Testis (tissue), 3 donors: Measurements from ENCODE around the gene NIPBL. TPM values are rescaled to one million over a fixed set of nuclear protein-coding genes. Genes with fewer than 3 reads are reported as not detected.

Experiments used
- DNase-seq: peaks from one replicate; pipeline ENCODE4 v3.0.0-alpha.2; 2019
- H3K27ac ChIP-seq, 2 donors: fragments of 200-600 bp; sonication (generic); one replicate each; pipeline ENCODE4 v1.5.1; 2019
- H3K27me3 ChIP-seq: fragments of 200-600 bp; sonication (generic); one replicate; pipeline ENCODE4 v1.5.1; 2019
- H3K36me3 ChIP-seq: fragments of 200-600 bp; sonication (generic); one replicate; pipeline ENCODE4 v1.5.1; 2017; ENCODE audit warnings: low read depth; ENCODE audit errors: missing control alignments
- H3K4me1 ChIP-seq: fragments of 200-600 bp; sonication (generic); one replicate; pipeline ENCODE4 v1.5.1; 2019
- H3K4me3 ChIP-seq, 2 donors: fragments of 200-600 bp; sonication (generic); one replicate each; pipeline ENCODE4 v1.5.1; 2017 to 2019
- H3K9me3 ChIP-seq: fragments of 200-600 bp; sonication (generic); one replicate; pipeline ENCODE4 v1.5.1; 2017
- POLR2A ChIP-seq: fragments of 450-650 bp; IDR thresholded peaks from one replicate; pipeline ENCODE4 v1.6.1; 2017; ENCODE audit warnings: antibody characterized with exemption, mild to moderate bottlenecking, moderate library complexity
- WGBS, 2 donors: methylation state at CpG; one replicate each; pipeline ENCODE4 v1.1.5; 2018; 5-methylcytosine and 5-hydroxymethylcytosine counted together
- intact Hi-C: fragments of 100-400 bp; cut with DNase I; formaldehyde crosslinking; loops from one replicate; pipeline ENCODE4 v1.15.1; 2023; ENCODE audit warnings: low total_unique reads
- polyA plus RNA-seq: library from polyadenylated mRNA; stranded (reverse); fragments of 350-450 nt; fragmentation: Illumina TruSeq; extraction: RNeasy Lipid Tissue Mini Kit (QIAGEN cat#74804); gene quantifications from one replicate; pipeline ENCODE4 v1.2.3, GENCODE V29; 2014; ENCODE audit warnings: low read depth, low replicate concordance; ENCODE audit not compliant: insufficient read depth
- total RNA-seq, 2 donors: library from RNA; depleted of rRNA; stranded (reverse); fragments of >200 nt; gene quantifications; one replicate each; pipeline ENCODE4 v1.2.3, GENCODE V29; 2016
- TF ChIP-seq, protein P1 (sequence below), 3 experiments: fragments of 450-650 bp in 2 of 3; fragments of 200-600 bp in 1 of 3; sonication (generic) in 1 of 3; IDR thresholded peaks; one replicate each; pipeline ENCODE4 v1.5.1; 2016 to 2019; ENCODE audit warnings: antibody characterized with exemption in 3 of 3, mild to moderate bottlenecking in 2 of 3, moderate library complexity in 1 of 3

The NIPBL gene
- total and polyA plus RNA-seq, 3 donors from 2014 or later = 13.8 to 80.2 (median 76.6) TPM

DNA sequence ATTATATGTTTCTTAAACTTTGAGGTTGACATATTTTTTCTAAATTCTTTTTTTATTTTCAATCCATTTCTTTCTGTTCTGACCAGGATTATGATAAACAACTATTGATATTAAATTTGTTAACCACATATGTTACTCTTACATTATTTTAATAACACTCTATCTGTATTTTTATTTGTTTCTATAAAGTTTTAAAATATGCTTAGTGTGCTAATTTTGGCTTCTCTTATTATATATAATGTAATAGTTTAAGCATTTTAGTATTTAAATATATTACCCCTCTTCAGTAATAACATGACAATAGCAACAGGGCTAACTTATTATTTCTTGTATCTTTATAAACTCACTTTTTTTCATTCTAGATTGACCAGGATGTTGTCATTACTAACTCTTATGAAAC, 137.8 kb downstream of the NIPBL start:
- Histone ChIP-seq H3K9me3 (no peaks in the 10 kb centered on the region), H3K27ac (no peak overlapping the region), H3K4me3 (no peak overlapping the region), H3K36me3 (no peaks in the 10 kb centered on the region), H3K4me1 (no peaks in the 10 kb centered on the region), H3K27me3 (no peaks in the 10 kb centered on the region)
- TF ChIP-seq POLR2A = no peak
- TF ChIP-seq, protein P1, sequence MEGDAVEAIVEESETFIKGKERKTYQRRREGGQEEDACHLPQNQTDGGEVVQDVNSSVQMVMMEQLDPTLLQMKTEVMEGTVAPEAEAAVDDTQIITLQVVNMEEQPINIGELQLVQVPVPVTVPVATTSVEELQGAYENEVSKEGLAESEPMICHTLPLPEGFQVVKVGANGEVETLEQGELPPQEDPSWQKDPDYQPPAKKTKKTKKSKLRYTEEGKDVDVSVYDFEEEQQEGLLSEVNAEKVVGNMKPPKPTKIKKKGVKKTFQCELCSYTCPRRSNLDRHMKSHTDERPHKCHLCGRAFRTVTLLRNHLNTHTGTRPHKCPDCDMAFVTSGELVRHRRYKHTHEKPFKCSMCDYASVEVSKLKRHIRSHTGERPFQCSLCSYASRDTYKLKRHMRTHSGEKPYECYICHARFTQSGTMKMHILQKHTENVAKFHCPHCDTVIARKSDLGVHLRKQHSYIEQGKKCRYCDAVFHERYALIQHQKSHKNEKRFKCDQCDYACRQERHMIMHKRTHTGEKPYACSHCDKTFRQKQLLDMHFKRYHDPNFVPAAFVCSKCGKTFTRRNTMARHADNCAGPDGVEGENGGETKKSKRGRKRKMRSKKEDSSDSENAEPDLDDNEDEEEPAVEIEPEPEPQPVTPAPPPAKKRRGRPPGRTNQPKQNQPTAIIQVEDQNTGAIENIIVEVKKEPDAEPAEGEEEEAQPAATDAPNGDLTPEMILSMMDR (IDR thresholded peaks at IDR 0.05) = no peak
- intact Hi-C loops = no loop called here
- no peak for DNase-seq

DNA sequence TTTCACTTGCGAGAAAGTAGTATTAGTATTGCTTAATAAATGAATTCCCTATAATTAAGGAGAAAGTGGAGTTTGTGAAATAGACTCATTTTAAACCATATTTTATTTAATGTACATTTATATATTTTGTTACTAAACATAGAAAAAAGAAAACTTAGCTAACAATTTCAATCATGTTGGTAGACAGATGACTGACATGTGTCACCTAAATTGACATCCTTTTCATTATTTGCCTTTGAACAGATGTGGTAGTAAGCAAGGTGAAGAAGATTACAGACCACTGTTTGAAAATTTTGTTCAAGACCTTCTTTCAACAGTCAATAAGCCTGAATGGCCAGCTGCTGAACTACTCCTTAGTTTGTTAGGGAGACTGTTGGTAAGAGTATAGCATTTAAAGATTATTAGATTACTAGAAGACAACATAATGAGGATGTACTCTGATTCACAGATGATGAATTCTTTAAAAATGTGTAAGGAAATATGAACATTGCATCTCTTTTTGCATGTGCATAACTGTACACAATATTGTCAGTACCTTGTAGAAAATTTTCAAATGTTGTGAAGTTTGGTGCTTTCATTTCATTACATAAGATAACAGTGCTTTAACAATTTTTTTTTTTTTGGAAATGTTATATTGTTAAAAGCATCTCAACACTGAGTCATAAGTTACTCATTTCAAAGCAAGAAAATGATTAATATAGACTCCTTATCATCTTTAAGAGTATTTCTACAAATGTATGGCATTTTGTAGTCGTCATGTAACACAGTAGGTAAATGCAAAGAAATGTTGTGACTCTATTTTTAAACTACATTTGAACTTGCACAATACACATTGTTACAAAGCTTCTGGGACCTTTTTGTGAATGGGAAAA, 139.5 kb downstream of the NIPBL start:
- 87 to 91% methylated on average over 2 of the region's 2 CpGs for WGBS, 2 donors
- no peak for DNase-seq
- H3K9me3 ChIP-seq = no peaks in the 10 kb centered on the region
- no peak overlapping the region for H3K4me3 ChIP-seq
- TF ChIP-seq POLR2A = no peak
- TF ChIP-seq, protein P1 (IDR thresholded peaks at IDR 0.05) = no peak
- H3K27me3 ChIP-seq = no peaks in the 10 kb centered on the region
- H3K36me3 ChIP-seq = no peaks in the 10 kb centered on the region
- intact Hi-C loops = no loop called here
- H3K4me1 ChIP-seq = no peaks in the 10 kb centered on the region
- H3K27ac ChIP-seq = no peak overlapping the region

GRCh38 chr5:37028910-37029309, 152.3 kb downstream of the NIPBL start:
- Histone ChIP-seq H3K27ac (no peak overlapping the region), H3K4me3 (no peak overlapping the region), H3K36me3 (no peaks in the 10 kb centered on the region), H3K9me3 (no peaks in the 10 kb centered on the region), H3K4me1 (no peaks in the 10 kb centered on the region), H3K27me3 (no peaks in the 10 kb centered on the region)
- DNase-seq = no peak
- WGBS, 2 donors = 83 to 92% methylated on average over 1 of the region's 1 CpG
- intact Hi-C loops = no loop called here
- TF ChIP-seq, protein P1 (IDR thresholded peaks at IDR 0.05) = no peak
- no peak for TF ChIP-seq POLR2A

DNA sequence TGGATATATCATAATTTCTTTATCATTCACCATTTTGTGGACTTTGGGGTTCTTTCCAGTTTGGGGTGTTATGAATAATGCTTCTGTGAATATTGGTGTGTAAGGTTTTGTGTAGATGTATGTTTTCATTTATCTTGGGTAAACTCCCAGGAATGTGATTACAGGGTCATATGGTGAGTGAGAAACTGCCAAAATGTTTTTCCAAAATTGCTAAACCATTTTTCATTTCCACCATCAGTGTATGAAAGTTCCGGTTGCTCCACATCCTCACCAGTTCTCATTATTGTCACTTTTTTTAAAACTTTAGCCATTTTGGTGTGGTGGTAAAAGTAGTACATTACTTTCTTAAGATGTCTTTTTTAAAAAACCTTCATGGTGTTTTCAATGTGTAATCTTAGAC, 152.9 kb downstream of the NIPBL start:
- H3K27ac ChIP-seq = no peak overlapping the region
- no peaks in the 10 kb centered on the region for H3K4me1 ChIP-seq
- no peak overlapping the region for H3K4me3 ChIP-seq
- TF ChIP-seq, protein P1 (IDR thresholded peaks at IDR 0.05) = no peak
- TF ChIP-seq POLR2A = no peak
- WGBS, 2 donors = 94 to 97% methylated on average over 1 of the region's 1 CpG
- H3K36me3 ChIP-seq = no peaks in the 10 kb centered on the region
- no peak for DNase-seq
- intact Hi-C loops = no loop called here
- no peaks in the 10 kb centered on the region for H3K27me3 ChIP-seq
- no peaks in the 10 kb centered on the region for H3K9me3 ChIP-seq

DNA sequence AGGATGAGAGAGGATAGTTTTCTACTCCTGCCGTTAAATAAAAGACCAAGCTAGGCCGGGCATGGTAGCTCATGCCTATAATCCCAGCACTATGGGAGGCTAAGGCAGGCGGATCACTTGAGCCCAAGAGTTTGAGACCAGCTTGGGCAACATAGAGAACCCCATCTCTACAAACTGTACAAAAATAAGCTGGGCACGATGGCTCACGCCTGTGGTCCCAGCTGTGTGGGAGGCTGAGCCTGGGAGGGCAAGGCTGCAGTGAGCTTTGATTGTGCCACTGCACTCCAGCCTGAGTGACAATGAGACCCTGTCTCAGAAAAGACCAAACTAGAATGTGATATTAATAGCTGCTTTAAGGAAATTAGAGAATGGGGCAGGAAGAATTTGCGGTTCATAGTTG, 158.4 kb downstream of the NIPBL start:
- no peaks in the 10 kb centered on the region for H3K36me3 ChIP-seq
- DNase-seq = no peak
- H3K9me3 ChIP-seq = no peaks in the 10 kb centered on the region
- intact Hi-C loops = no loop called here
- H3K27me3 ChIP-seq = no peaks in the 10 kb centered on the region
- H3K27ac ChIP-seq = no peak overlapping the region
- H3K4me3 ChIP-seq = no peak overlapping the region
- H3K4me1 ChIP-seq = no peaks in the 10 kb centered on the region
- TF ChIP-seq POLR2A = no peak
- TF ChIP-seq, protein P1 (IDR thresholded peaks at IDR 0.05) = no peak
- WGBS, 2 donors = 87 to 90% methylated on average over 6 of the region's 6 CpGs
